GM12891 (cell line): ENCODE data around the gene SART3.
A peak's percentile ranks its signal among the peaks of the same experiment; 100 is the strongest.

Source experiments
- PAX5 ChIP-seq: IDR thresholded peaks from 2 replicates; pipeline ENCODE4 v1.6.1; 2011; ENCODE audit warnings: low read length, moderate library complexity, mild to moderate bottlenecking; ENCODE audit not compliant: insufficient read depth, severe bottlenecking
- POLR2A ChIP-seq: IDR thresholded peaks from 2 replicates; pipeline ENCODE4 v1.6.1; 2011; ENCODE audit warnings: low read depth, low read length, control low read depth
- POLR2AphosphoS5 ChIP-seq: IDR thresholded peaks from 2 replicates; pipeline ENCODE4 v1.6.1; 2011; ENCODE audit warnings: low read depth, low read length, control low read depth
- SPI1 ChIP-seq: IDR thresholded peaks from 2 replicates; pipeline ENCODE4 v1.6.1; 2011; ENCODE audit warnings: low read depth, low read length, control low read depth
- TAF1 ChIP-seq: IDR thresholded peaks from 2 replicates; pipeline ENCODE4 v1.6.1; 2011; ENCODE audit warnings: low read depth, low read length, control low read depth

GRCh38 chr12:108562348-108563135, 1.6 kb upstream of the SART3 start, which contains the start of gene ISCU:
- TF ChIP-seq POLR2A (peak; percentile 66; the same call in 1 of the 2 replicates), POLR2AphosphoS5 (peak; percentile 58), TAF1 (peak; percentile 83), SPI1 (no peak), PAX5 (no peak)
